A673 (cell line): Measurements from ENCODE around the gene CMC2. TPM values are rescaled to one million over a fixed set of nuclear protein-coding genes. Genes with fewer than 3 reads are reported as not detected.

Experiments
- BruUV-seq: library from RNA; stranded (reverse); fragments of 400-500 nt; replicated peaks from 2 replicates; lab custom pipeline; 2021; lab: Mats Ljungman, UMichigan
- CTCF ChIA-PET: fragments of 300-600 bp; sonication (Branson Sonifier 250); formaldehyde crosslinking; loops from one replicate; lab custom pipeline; 2022; ENCODE audit warnings: antibody characterized with exemption; lab: Charles Lee
- POLR2A ChIA-PET: fragments of 300-600 bp; sonication (Branson Sonifier 250); formaldehyde crosslinking; loops from one replicate; lab custom pipeline; 2022; ENCODE audit warnings: antibody characterized with exemption; ENCODE audit not compliant: low non-redundant PET; lab: Charles Lee
- DNase-seq: peaks from one replicate; pipeline ENCODE4 v3.0.0-alpha.2; 2015; ENCODE audit warnings: low spot score
- H3K27ac ChIP-seq: fragments of 200-600 bp; sonication (generic); 2 replicates; pipeline ENCODE4 v1.5.1; 2016; ENCODE audit warnings: mixed run types, low read depth, mild to moderate bottlenecking, mixed read lengths, antibody characterized with exemption, low read length; ENCODE audit not compliant: poor library complexity, severe bottlenecking
- H3K27me3 ChIP-seq: fragments of 200-600 bp; sonication (generic); replicated peaks from 2 replicates; pipeline ENCODE4 v1.6.1; 2017; ENCODE audit warnings: mixed run types, low read depth, mild to moderate bottlenecking, mixed read lengths, antibody characterized with exemption, low read length; ENCODE audit not compliant: insufficient read depth, poor library complexity
- H3K36me3 ChIP-seq: fragments of 200-600 bp; sonication (generic); 2 replicates; pipeline ENCODE4 v1.6.1; 2016; ENCODE audit warnings: mixed run types, mild to moderate bottlenecking, mixed read lengths, antibody characterized with exemption, low read length; ENCODE audit not compliant: insufficient read depth, poor library complexity, severe bottlenecking
- H3K4me1 ChIP-seq: fragments of 200-600 bp; sonication (generic); 2 replicates; pipeline ENCODE4 v1.6.1; 2017; ENCODE audit warnings: mixed run types, mild to moderate bottlenecking, mixed read lengths, antibody characterized with exemption, low read length; ENCODE audit not compliant: insufficient read depth, poor library complexity, severe bottlenecking
- H3K4me3 ChIP-seq: fragments of 200-600 bp; sonication (generic); 2 replicates; pipeline ENCODE4 v1.5.1; 2016; ENCODE audit warnings: low read depth, mixed run types, mild to moderate bottlenecking, mixed read lengths, low read length; ENCODE audit not compliant: poor library complexity, severe bottlenecking
- H3K9me3 ChIP-seq: fragments of 200-600 bp; sonication (generic); 2 replicates; pipeline ENCODE4 v1.6.1; 2016; ENCODE audit warnings: mixed run types, low read depth, mild to moderate bottlenecking, mixed read lengths, antibody characterized with exemption, low read length; ENCODE audit not compliant: poor library complexity, severe bottlenecking
- CTCF ChIP-seq: fragments of 300-800, 200-600 bp; sonication (generic); conservative IDR thresholded peaks from 2 replicates; pipeline ENCODE4 v1.5.1; 2017; ENCODE audit warnings: low read depth, mild to moderate bottlenecking, antibody characterized with exemption, low read length, moderate library complexity, mixed read lengths
- EZH2 ChIP-seq: fragments of 200-600 bp; sonication (generic); IDR thresholded peaks from 2 replicates; pipeline ENCODE4 v1.6.1; 2017; ENCODE audit warnings: borderline replicate concordance, low read depth, mild to moderate bottlenecking, mixed read lengths, antibody characterized with exemption, low read length; ENCODE audit not compliant: poor library complexity, severe bottlenecking
- intact Hi-C: fragments of 100-400 bp; cut with micrococcal nuclease; formaldehyde crosslinking; loops from one replicate; pipeline ENCODE4 v1.10.0; 2022; ENCODE audit not compliant: unreplicated experiment
- total RNA-seq: library from RNA; stranded (reverse); gene quantifications from 2 replicates; pipeline ENCODE4 v1.2.3, GENCODE V29; 2021

The CMC2 gene
- total RNA-seq, 1 experiment from 2014 or later: 129 TPM

GRCh38 chr16:80935691-80936090 is 71.0 kb downstream of the CMC2 start:
- Histone ChIP-seq H3K36me3 (no peaks in the 10 kb centered on the region), H3K4me3 (no peak overlapping the region), H3K9me3 (no peaks in the 10 kb centered on the region), H3K4me1 (peaks cover 19% of the 10 kb centered on the region), H3K27me3 (peaks cover 12% of the 10 kb centered on the region), H3K27ac (no peak overlapping the region)
- TF ChIP-seq EZH2: no peak
- TF ChIP-seq CTCF: no peak
- DNase-seq: no peak
- ChIA-PET CTCF (no interaction called here), POLR2A (no interaction called here)
- no TSS peak for BruUV-seq
- intact Hi-C loops: no loop called here

DNA sequence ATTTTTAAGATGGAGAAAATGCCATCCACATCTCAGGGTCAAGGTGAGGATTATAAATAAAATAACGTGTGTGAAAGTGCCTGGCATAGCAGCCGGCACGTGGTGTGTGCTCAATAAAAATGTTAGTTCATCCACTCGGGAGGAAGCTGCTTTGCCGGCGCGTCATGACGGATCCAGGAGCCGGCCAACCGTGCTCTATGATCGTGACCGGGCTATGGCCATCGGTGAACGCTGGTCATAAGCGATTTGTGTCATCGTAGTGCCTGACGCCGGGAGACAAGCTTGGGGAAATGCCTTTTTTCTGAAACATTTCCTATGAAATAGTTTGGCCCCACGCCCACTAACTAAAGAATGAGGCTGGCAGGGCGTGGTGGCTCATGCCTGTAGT is 74.0 kb downstream of the CMC2 start:
- intact Hi-C loops: no loop called here
- H3K4me3 ChIP-seq: peak overlapping the region; percentile 35
- CTCF ChIA-PET: no interaction called here
- TF ChIP-seq CTCF: no peak
- TF ChIP-seq EZH2: no peak
- no TSS peak for BruUV-seq
- peak; percentile 61 for DNase-seq
- POLR2A ChIA-PET: no interaction called here
- H3K36me3 ChIP-seq: no peaks in the 10 kb centered on the region
- H3K4me1 ChIP-seq: peaks cover 12% of the 10 kb centered on the region
- no peaks in the 10 kb centered on the region for H3K9me3 ChIP-seq
- peaks cover 12% of the 10 kb centered on the region for H3K27me3 ChIP-seq
- no peak overlapping the region for H3K27ac ChIP-seq

GRCh38 chr16:80931801-80932707 is 74.6 kb downstream of the CMC2 start:
- ChIA-PET CTCF (no interaction called here), POLR2A (no interaction called here)
- peak; percentile 48 for DNase-seq
- H3K27me3 ChIP-seq: peaks cover 12% of the 10 kb centered on the region
- TF ChIP-seq CTCF: no peak
- no peak for TF ChIP-seq EZH2
- peaks cover 6% of the 10 kb centered on the region for H3K4me1 ChIP-seq
- H3K9me3 ChIP-seq: no peaks in the 10 kb centered on the region
- peak overlapping the region; percentile 35 for H3K4me3 ChIP-seq
- no peak overlapping the region for H3K27ac ChIP-seq
- H3K36me3 ChIP-seq: no peaks in the 10 kb centered on the region
- intact Hi-C loops: no loop called here
- BruUV-seq: no TSS peak
